Measurements from ENCODE around the gene HPS1. TPM values are rescaled to one million over a fixed set of nuclear protein-coding genes. Genes with fewer than 3 reads are reported as not detected.

HPS1 gene
- total RNA-seq, 1 donor, result 42.3 TPM

GRCh38 chr10:98427011-98427515 is 19.7 kb downstream of the HPS1 start:
- H3K4me3 ChIP-seq (ENCODE audit: low read depth, low read length), result no peak overlapping the region
- TF ChIP-seq CTCF (IDR thresholded peaks at IDR 0.05; ENCODE audit: insufficient read depth, low read length), result no peak
- no peak for DNase-seq (ENCODE audit: low read depth)

- no peak overlapping the region for H3K4me3 ChIP-seq (ENCODE audit: low read depth, low read length)
- TF ChIP-seq CTCF (IDR thresholded peaks at IDR 0.05; ENCODE audit: insufficient read depth, low read length), result peak; percentile 79
- DNase-seq (ENCODE audit: low read depth), result peak; percentile 35
Measured at GRCh38 chr10:98425511-98426352, 21.0 kb downstream of the HPS1 start.

- no peak overlapping the region for H3K4me3 ChIP-seq (ENCODE audit: low read depth, low read length)
- no peak for DNase-seq (ENCODE audit: low read depth)
- TF ChIP-seq CTCF (IDR thresholded peaks at IDR 0.05; ENCODE audit: insufficient read depth, low read length), result no peak
Measured at GRCh38 chr10:98424295-98425254, 22.2 kb downstream of the HPS1 start.

GRCh38 chr10:98423691-98424120 is 23.0 kb downstream of the HPS1 start:
- H3K4me3 ChIP-seq (ENCODE audit: low read depth, low read length), result no peak overlapping the region
- no peak for DNase-seq (ENCODE audit: low read depth)
- TF ChIP-seq CTCF (IDR thresholded peaks at IDR 0.05; ENCODE audit: insufficient read depth, low read length), result no peak

- no peak for DNase-seq (ENCODE audit: low read depth)
- TF ChIP-seq CTCF (IDR thresholded peaks at IDR 0.05; ENCODE audit: insufficient read depth, low read length), result no peak
- H3K4me3 ChIP-seq (ENCODE audit: low read depth, low read length), result no peak overlapping the region
Measured at GRCh38 chr10:98422182-98422581, 24.6 kb downstream of the HPS1 start.

- DNase-seq (ENCODE audit: low read depth), result no peak
- H3K4me3 ChIP-seq (ENCODE audit: low read depth, low read length), result no peak overlapping the region
- no peak for TF ChIP-seq CTCF (IDR thresholded peaks at IDR 0.05; ENCODE audit: insufficient read depth, low read length)
Measured at GRCh38 chr10:98420786-98421185, 25.9 kb downstream of the HPS1 start.
